ENCODE data around the gene MTF1. TPM values are rescaled to one million over a fixed set of nuclear protein-coding genes. Genes with fewer than 3 reads are reported as not detected.
"Not testable (repeated sequence)": the region's sequence is repeated elsewhere in the genome, so short reads cannot be mapped to it uniquely, and the experiment has no call there.

MTF1 gene
- total and polyA plus RNA-seq, 2 donors (not counting 1 experiment from before 2014, with no cell fraction given), result 4.5 to 8.4 TPM

- Histone ChIP-seq H3K27me3 (ENCODE audit: control insufficient read depth, insufficient read depth, low read length) (no peaks in the 10 kb centered on the region), H3K9ac (ENCODE audit: insufficient read depth, low read length) (no peak overlapping the region), H3K4me1 (ENCODE audit: control insufficient read depth, extremely low read depth, insufficient read depth, low read length) (no peaks in the 10 kb centered on the region), H3K4me2 (ENCODE audit: extremely low read depth, insufficient read depth, low read length) (no peak overlapping the region), H3K36me3 (ENCODE audit: control insufficient read depth, insufficient read depth, low read length) (no peaks in the 10 kb centered on the region), H2AFZ (ENCODE audit: low read length) (no peak overlapping the region), H3K4me3 (replicated peaks in 1 of 4; ENCODE audit: control extremely low read depth in 1 of 4, insufficient read depth in 1 of 4, low read depth in 3 of 4, low read length in 4 of 4) (no peak overlapping the region), H3K27ac (ENCODE audit: insufficient read depth, low read length) (no peak overlapping the region), H3K9me3 (ENCODE audit: control insufficient read depth, insufficient read depth, low read depth, low read length) (no peaks in the 10 kb centered on the region), H4K20me1 (ENCODE audit: control insufficient read depth, extremely low read depth, insufficient read depth, low read length) (no peaks in the 10 kb centered on the region), H3K79me2 (ENCODE audit: control insufficient read depth, insufficient read depth, low read length) (no peaks in the 10 kb centered on the region)
- TF ChIP-seq EZH2 (IDR thresholded peaks at IDR 0.05; ENCODE audit: low read length, missing control alignments) (no peak), CTCF (conservative IDR thresholded peaks at IDR 0.05 in 1 of 2, IDR thresholded peaks at IDR 0.05 in 1 of 2; ENCODE audit: low read depth in 1 of 2, low read length in 2 of 2) (no peak)
- DNase-seq (ENCODE audit: low read depth in 2 of 2), result no peak
Observed at GRCh38 chr1:37905727-37906126, 46.3 kb upstream of the MTF1 start.

GRCh38 chr1:37903921-37904320 is 44.5 kb upstream of the MTF1 start:
- H3K27me3 ChIP-seq (ENCODE audit: control insufficient read depth, insufficient read depth, low read length); H3K9ac ChIP-seq (ENCODE audit: insufficient read depth, low read length); H3K79me2 ChIP-seq (ENCODE audit: control insufficient read depth, insufficient read depth, low read length); H3K4me2 ChIP-seq (ENCODE audit: extremely low read depth, insufficient read depth, low read length); H3K9me3 ChIP-seq (ENCODE audit: control insufficient read depth, insufficient read depth, low read depth, low read length); H3K4me1 ChIP-seq (ENCODE audit: control insufficient read depth, extremely low read depth, insufficient read depth, low read length); H3K27ac ChIP-seq (ENCODE audit: insufficient read depth, low read length); H4K20me1 ChIP-seq (ENCODE audit: control insufficient read depth, extremely low read depth, insufficient read depth, low read length); H2AFZ ChIP-seq (ENCODE audit: low read length); H3K36me3 ChIP-seq (ENCODE audit: control insufficient read depth, insufficient read depth, low read length); H3K4me3 ChIP-seq (replicated peaks in 1 of 4; ENCODE audit: control extremely low read depth in 1 of 4, insufficient read depth in 1 of 4, low read depth in 3 of 4, low read length in 4 of 4); DNase-seq (ENCODE audit: low read depth in 2 of 2): not testable (repeated sequence)

GRCh38 chr1:37902983-37903382 is 43.6 kb upstream of the MTF1 start:
- H3K4me3 ChIP-seq (replicated peaks in 1 of 4; ENCODE audit: control extremely low read depth in 1 of 4, insufficient read depth in 1 of 4, low read depth in 3 of 4, low read length in 4 of 4), result no peak overlapping the region
- no peak for DNase-seq (ENCODE audit: low read depth in 2 of 2)
- no peaks in the 10 kb centered on the region for H3K4me1 ChIP-seq (ENCODE audit: control insufficient read depth, extremely low read depth, insufficient read depth, low read length)
- H2AFZ ChIP-seq (ENCODE audit: low read length), result no peak overlapping the region
- H3K36me3 ChIP-seq (ENCODE audit: control insufficient read depth, insufficient read depth, low read length), result no peaks in the 10 kb centered on the region
- H3K9ac ChIP-seq (ENCODE audit: insufficient read depth, low read length), result no peak overlapping the region
- H3K79me2 ChIP-seq (ENCODE audit: control insufficient read depth, insufficient read depth, low read length), result no peaks in the 10 kb centered on the region
- no peaks in the 10 kb centered on the region for H3K27me3 ChIP-seq (ENCODE audit: control insufficient read depth, insufficient read depth, low read length)
- no peak overlapping the region for H3K27ac ChIP-seq (ENCODE audit: insufficient read depth, low read length)
- H3K4me2 ChIP-seq (ENCODE audit: extremely low read depth, insufficient read depth, low read length), result no peak overlapping the region
- no peaks in the 10 kb centered on the region for H4K20me1 ChIP-seq (ENCODE audit: control insufficient read depth, extremely low read depth, insufficient read depth, low read length)
- H3K9me3 ChIP-seq (ENCODE audit: control insufficient read depth, insufficient read depth, low read depth, low read length), result no peaks in the 10 kb centered on the region
- TF ChIP-seq EZH2 (IDR thresholded peaks at IDR 0.05; ENCODE audit: low read length, missing control alignments) (no peak), CTCF (conservative IDR thresholded peaks at IDR 0.05 in 1 of 2, IDR thresholded peaks at IDR 0.05 in 1 of 2; ENCODE audit: low read depth in 1 of 2, low read length in 2 of 2) (no peak)

- H3K4me3 ChIP-seq (replicated peaks in 1 of 4; ENCODE audit: control extremely low read depth in 1 of 4, insufficient read depth in 1 of 4, low read depth in 3 of 4, low read length in 4 of 4), result no peak overlapping the region
- H2AFZ ChIP-seq (ENCODE audit: low read length), result no peak overlapping the region
- no peak overlapping the region for H3K27ac ChIP-seq (ENCODE audit: insufficient read depth, low read length)
- H3K4me2 ChIP-seq (ENCODE audit: extremely low read depth, insufficient read depth, low read length), result no peak overlapping the region
- DNase-seq (ENCODE audit: low read depth in 2 of 2), result no peak
- no peaks in the 10 kb centered on the region for H3K36me3 ChIP-seq (ENCODE audit: control insufficient read depth, insufficient read depth, low read length)
- H3K27me3 ChIP-seq (ENCODE audit: control insufficient read depth, insufficient read depth, low read length), result no peaks in the 10 kb centered on the region
- no peaks in the 10 kb centered on the region for H3K4me1 ChIP-seq (ENCODE audit: control insufficient read depth, extremely low read depth, insufficient read depth, low read length)
- H4K20me1 ChIP-seq (ENCODE audit: control insufficient read depth, extremely low read depth, insufficient read depth, low read length), result no peaks in the 10 kb centered on the region
- no peaks in the 10 kb centered on the region for H3K9me3 ChIP-seq (ENCODE audit: control insufficient read depth, insufficient read depth, low read depth, low read length)
- TF ChIP-seq CTCF (conservative IDR thresholded peaks at IDR 0.05 in 1 of 2, IDR thresholded peaks at IDR 0.05 in 1 of 2; ENCODE audit: low read depth in 1 of 2, low read length in 2 of 2) (no peak), EZH2 (IDR thresholded peaks at IDR 0.05; ENCODE audit: low read length, missing control alignments) (no peak)
- no peak overlapping the region for H3K9ac ChIP-seq (ENCODE audit: insufficient read depth, low read length)
- H3K79me2 ChIP-seq (ENCODE audit: control insufficient read depth, insufficient read depth, low read length), result no peaks in the 10 kb centered on the region
Observed at GRCh38 chr1:37901893-37902225, 42.5 kb upstream of the MTF1 start.

Measured in fibroblast of lung (primary cell).